ENCODE data around the gene CAMK4. TPM values are rescaled to one million over a fixed set of nuclear protein-coding genes. Genes with fewer than 3 reads are reported as not detected.

Gene CAMK4
- total and polyA plus RNA-seq, 10 donors, result 0.90 to 22.3 (median 12.6) TPM

DNA sequence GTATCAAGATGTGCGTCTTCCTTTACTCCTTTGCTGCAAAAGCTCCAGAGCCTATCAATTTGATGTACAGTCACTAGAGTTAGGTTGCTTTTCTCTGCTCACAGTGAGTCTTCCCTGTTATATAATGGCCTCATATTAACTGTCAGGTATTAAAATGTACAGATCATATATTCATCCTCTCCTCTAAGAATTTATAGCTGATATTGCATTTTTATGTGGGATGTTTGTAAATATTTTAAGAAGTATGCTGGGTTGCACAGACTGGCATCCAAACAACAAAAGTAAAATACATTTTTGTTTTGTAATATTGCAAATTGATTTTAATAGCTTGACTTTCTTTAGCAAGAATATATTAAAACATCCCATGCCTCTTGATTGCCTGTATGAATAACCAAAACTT, 148.6 kb downstream of the CAMK4 start:
- Histone ChIP-seq H3K4me1 (no peaks in the 10 kb centered on the region), H3K9me3 (no peaks in the 10 kb centered on the region), H3K27ac (no peak overlapping the region), H3K27me3 (replicated peaks in 1 of 7) (no peaks in the 10 kb centered on the region), H3K36me3 (no peaks in the 10 kb centered on the region), H3K4me3 (no peak overlapping the region)
- 89 to 100% (median 97%) methylated on average over 1 of the region's 1 CpG for WGBS, 5 donors
- no peak for DNase-seq
- TF ChIP-seq, protein P1, sequence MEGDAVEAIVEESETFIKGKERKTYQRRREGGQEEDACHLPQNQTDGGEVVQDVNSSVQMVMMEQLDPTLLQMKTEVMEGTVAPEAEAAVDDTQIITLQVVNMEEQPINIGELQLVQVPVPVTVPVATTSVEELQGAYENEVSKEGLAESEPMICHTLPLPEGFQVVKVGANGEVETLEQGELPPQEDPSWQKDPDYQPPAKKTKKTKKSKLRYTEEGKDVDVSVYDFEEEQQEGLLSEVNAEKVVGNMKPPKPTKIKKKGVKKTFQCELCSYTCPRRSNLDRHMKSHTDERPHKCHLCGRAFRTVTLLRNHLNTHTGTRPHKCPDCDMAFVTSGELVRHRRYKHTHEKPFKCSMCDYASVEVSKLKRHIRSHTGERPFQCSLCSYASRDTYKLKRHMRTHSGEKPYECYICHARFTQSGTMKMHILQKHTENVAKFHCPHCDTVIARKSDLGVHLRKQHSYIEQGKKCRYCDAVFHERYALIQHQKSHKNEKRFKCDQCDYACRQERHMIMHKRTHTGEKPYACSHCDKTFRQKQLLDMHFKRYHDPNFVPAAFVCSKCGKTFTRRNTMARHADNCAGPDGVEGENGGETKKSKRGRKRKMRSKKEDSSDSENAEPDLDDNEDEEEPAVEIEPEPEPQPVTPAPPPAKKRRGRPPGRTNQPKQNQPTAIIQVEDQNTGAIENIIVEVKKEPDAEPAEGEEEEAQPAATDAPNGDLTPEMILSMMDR (IDR thresholded peaks at IDR 0.05 in 8 of 11, conservative IDR thresholded peaks at IDR 0.05 in 3 of 11), result no peak
- TF ChIP-seq POLR2AphosphoS5 (IDR thresholded peaks at IDR 0.05) (no peak), POLR2A (IDR thresholded peaks at IDR 0.05) (no peak)
- intact Hi-C loops (cut with DNase I; ENCODE audit: low total_unique reads), result no loop called here

DNA sequence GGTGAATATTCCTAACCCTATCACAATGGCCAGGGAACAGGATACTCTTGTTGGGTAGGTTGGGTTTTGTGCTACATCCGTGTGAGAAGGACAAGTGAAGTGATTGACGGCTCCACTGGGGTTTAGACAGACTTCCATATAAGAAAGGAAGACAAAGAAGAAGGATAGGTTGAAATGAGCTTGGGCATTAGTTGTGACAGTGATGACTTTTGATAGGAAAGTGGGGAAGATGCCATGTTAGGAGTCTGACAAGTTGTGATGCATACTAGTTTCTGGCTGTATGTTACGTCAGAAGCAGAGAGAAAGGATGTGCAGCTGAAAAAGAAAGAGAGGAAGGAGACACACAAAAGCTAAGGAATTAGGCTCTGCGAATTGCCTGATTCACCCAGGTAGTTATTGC, 150.2 kb downstream of the CAMK4 start:
- TF ChIP-seq, protein P1 (IDR thresholded peaks at IDR 0.05 in 8 of 11, conservative IDR thresholded peaks at IDR 0.05 in 3 of 11), result no peak
- TF ChIP-seq POLR2A (IDR thresholded peaks at IDR 0.05) (no peak), POLR2AphosphoS5 (IDR thresholded peaks at IDR 0.05) (no peak)
- H3K4me3 ChIP-seq, result no peak overlapping the region
- H3K27me3 ChIP-seq (replicated peaks in 1 of 7), result no peaks in the 10 kb centered on the region
- H3K36me3 ChIP-seq, result no peaks in the 10 kb centered on the region
- 68 to 85% (median 72%) methylated on average over 4 of the region's 4 CpGs for WGBS, 5 donors
- DNase-seq, result no peak
- intact Hi-C loops (cut with DNase I; ENCODE audit: low total_unique reads), result no loop called here
- H3K9me3 ChIP-seq, result no peaks in the 10 kb centered on the region
- H3K4me1 ChIP-seq, result no peaks in the 10 kb centered on the region
- H3K27ac ChIP-seq, result no peak overlapping the region

GRCh38 chr5:111375645-111376044, 151.5 kb downstream of the CAMK4 start:
- intact Hi-C loops (cut with DNase I; ENCODE audit: low total_unique reads), result no loop called here
- TF ChIP-seq POLR2AphosphoS5 (IDR thresholded peaks at IDR 0.05), result no peak
- TF ChIP-seq, protein P1 (IDR thresholded peaks at IDR 0.05 in 8 of 11, conservative IDR thresholded peaks at IDR 0.05 in 3 of 11), result no peak
- TF ChIP-seq POLR2A (IDR thresholded peaks at IDR 0.05), result no peak
- Histone ChIP-seq H3K36me3 (no peaks in the 10 kb centered on the region), H3K9me3 (no peaks in the 10 kb centered on the region), H3K4me1 (no peaks in the 10 kb centered on the region), H3K4me3 (no peak overlapping the region), H3K27ac (no peak overlapping the region), H3K27me3 (replicated peaks in 1 of 7) (no peaks in the 10 kb centered on the region)
- DNase-seq, result no peak
- WGBS, 5 donors, result 87 to 94% (median 91%) methylated on average over 2 of the region's 2 CpGs

DNA sequence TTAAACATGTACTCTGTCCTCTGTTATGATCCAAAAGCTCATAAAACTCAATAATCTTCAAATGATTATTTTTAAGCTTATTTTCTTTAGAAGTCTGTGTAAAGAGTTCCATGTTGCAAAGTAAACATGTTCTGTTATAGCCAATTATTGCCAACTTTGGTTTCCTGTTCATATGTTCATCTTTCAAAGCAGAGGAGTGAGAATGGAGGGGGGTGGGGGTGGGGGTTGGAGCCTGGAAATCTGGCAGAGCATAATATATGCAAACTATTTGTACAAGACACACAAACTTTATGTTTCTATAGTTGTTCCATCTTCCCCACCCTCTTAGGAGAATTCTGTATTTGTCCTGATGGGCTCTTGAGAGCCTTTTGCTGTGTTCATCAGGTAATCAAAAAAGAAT, 153.1 kb downstream of the CAMK4 start:
- DNase-seq, result no peak
- Histone ChIP-seq H3K4me1 (no peaks in the 10 kb centered on the region), H3K4me3 (no peak overlapping the region), H3K9me3 (no peaks in the 10 kb centered on the region), H3K27ac (no peak overlapping the region), H3K36me3 (no peaks in the 10 kb centered on the region), H3K27me3 (replicated peaks in 1 of 7) (no peaks in the 10 kb centered on the region)
- TF ChIP-seq POLR2AphosphoS5 (IDR thresholded peaks at IDR 0.05) (no peak), POLR2A (IDR thresholded peaks at IDR 0.05) (no peak)
- TF ChIP-seq, protein P1 (IDR thresholded peaks at IDR 0.05 in 8 of 11, conservative IDR thresholded peaks at IDR 0.05 in 3 of 11), result no peak
- intact Hi-C loops (cut with DNase I; ENCODE audit: low total_unique reads), result no loop called here
